CD4-positive, alpha-beta T cell (primary cell): Measurements from ENCODE around the gene FYCO1. TPM values are rescaled to one million over a fixed set of nuclear protein-coding genes. Genes with fewer than 3 reads are reported as not detected.

Experiments
- ATAC-seq: fragments of 200-7000 bp; cut with Tn5 transposase; one replicate; pipeline ENCODE4 v1.10.0; 2022; ENCODE audit warnings: mild to moderate bottlenecking; ENCODE audit not compliant: poor library complexity
- CTCF ChIA-PET: fragments of 350-600 bp; sonication (Branson Sonifier 250); formaldehyde crosslinking; loops from one replicate; lab custom pipeline; 2021; ENCODE audit warnings: antibody characterized with exemption, inconsistent platforms; lab: Charles Lee
- POLR2A ChIA-PET: fragments of 350-600 bp; sonication (Branson Sonifier 250); formaldehyde crosslinking; loops from one replicate; lab custom pipeline; 2021; ENCODE audit warnings: antibody characterized with exemption, inconsistent platforms; lab: Charles Lee
- DNase-seq, 14 experiments: peaks; one replicate each; pipeline ENCODE4 v3.0.0-alpha.2; 2013 to 2020; ENCODE audit warnings: mixed read lengths in 2 of 14
- H3K27ac ChIP-seq, 2 donors: one replicate each; pipeline versions ENCODE4 v1.5.1 to v1.7.0; 2013; ENCODE audit warnings: low read length in 2 of 2, low read depth in 1 of 2, mild to moderate bottlenecking in 1 of 2
- H3K27me3 ChIP-seq, 2 experiments: 1 replicate in 1 of 2; 2 replicates in 1 of 2; pipeline versions ENCODE4 v1.6.1 to v1.7.0; 2013; ENCODE audit warnings: low read length in 2 of 2, control low read depth in 1 of 2, mild to moderate bottlenecking in 1 of 2, moderate library complexity in 1 of 2; ENCODE audit not compliant: insufficient read depth in 2 of 2, control insufficient read depth in 1 of 2
- H3K36me3 ChIP-seq: one replicate; pipeline ENCODE4 v1.6.1; 2013; ENCODE audit warnings: low read length, control low read depth; ENCODE audit not compliant: insufficient read depth
- H3K4me1 ChIP-seq: one replicate; pipeline ENCODE4 v1.6.1; 2013; ENCODE audit warnings: low read length, control low read depth; ENCODE audit not compliant: insufficient read depth
- H3K4me3 ChIP-seq: one replicate; pipeline ENCODE4 v1.5.1; 2013; ENCODE audit warnings: mild to moderate bottlenecking, low read length, moderate library complexity
- H3K9me3 ChIP-seq, 2 experiments: 1 replicate in 1 of 2; 2 replicates in 1 of 2; pipeline versions ENCODE4 v1.6.1 to v1.7.0; 2013; ENCODE audit warnings: low read length in 2 of 2, mild to moderate bottlenecking in 2 of 2, control low read depth in 1 of 2, moderate library complexity in 1 of 2; ENCODE audit not compliant: control insufficient read depth in 1 of 2, insufficient read depth in 1 of 2
- H3K27ac Mint-ChIP-seq: one replicate; pipeline ENCODE4 v1.8.0; 2020; ENCODE audit warnings: mixed read lengths
- H3K27me3 Mint-ChIP-seq: one replicate; pipeline ENCODE4 v1.8.0; 2021; ENCODE audit warnings: mixed read lengths
- H3K36me3 Mint-ChIP-seq: one replicate; pipeline ENCODE4 v1.8.0; 2021; ENCODE audit warnings: low read depth, mixed read lengths
- H3K4me1 Mint-ChIP-seq: one replicate; pipeline ENCODE4 v1.8.0; 2021; ENCODE audit warnings: low read depth, mixed read lengths
- H3K4me3 Mint-ChIP-seq: one replicate; pipeline ENCODE4 v1.8.0; 2020; ENCODE audit warnings: mild to moderate bottlenecking, mixed read lengths
- H3K9me3 Mint-ChIP-seq: one replicate; pipeline ENCODE4 v1.8.0; 2020; ENCODE audit warnings: mixed read lengths
- CTCF ChIP-seq: fragments of 200-600 bp; IDR thresholded peaks from one replicate; pipeline ENCODE4 v1.8.0; 2022; ENCODE audit warnings: antibody characterized with exemption, mild to moderate bottlenecking
- intact Hi-C, 2 experiments: fragments of 100-400 bp; cut with DNase I in 1 of 2; cut with micrococcal nuclease in 1 of 2; formaldehyde crosslinking; loops; one replicate each; pipeline versions ENCODE4 v1.15.1 to v1.9.0; 2023 to 2025; cut with DNase I, micrococcal nuclease
- total RNA-seq, 174 experiments: library from RNA in 2 of 174; stranded (reverse) in 2 of 174; gene quantifications; one replicate each; pipeline ENCODE4 v1.2.3 and lab custom pipeline; 2021 to 2026

The FYCO1 gene
- total RNA-seq, 2 experiments from 2014 or later, result 17.4 to 20.1 TPM

- TF ChIP-seq CTCF, result no peak
- Histone ChIP-seq H3K9me3 (no peaks in the 10 kb centered on the region), H3K4me3 (no peak overlapping the region), H3K27ac (no peak overlapping the region), H3K27me3 (no peaks in the 10 kb centered on the region), H3K36me3 (no peaks in the 10 kb centered on the region), H3K4me1 (peaks cover 33% of the 10 kb centered on the region)
- H3K4me1 Mint-ChIP-seq, result peaks cover 40% of the 10 kb centered on the region
- no peaks in the 10 kb centered on the region for H3K27me3 Mint-ChIP-seq
- H3K27ac Mint-ChIP-seq, result peak overlapping the region; percentile 50
- DNase-seq (no peak), ATAC-seq (no peak)
- POLR2A ChIA-PET, result no interaction called here
- CTCF ChIA-PET, result no interaction called here
- no peaks in the 10 kb centered on the region for H3K9me3 Mint-ChIP-seq
- no peak overlapping the region for H3K4me3 Mint-ChIP-seq
- no peaks in the 10 kb centered on the region for H3K36me3 Mint-ChIP-seq
- intact Hi-C loops, result loop anchor here in 1 of 2 experiments (5.0 kb wide), 1 partner anchor 42 kb away; the partner anchor contains the start of gene LZTFL1
These were observed 111.0 kb downstream of the FYCO1 start for GRCh38 chr3:45884368-45885201.

GRCh38 chr3:45881078-45882022, 114.3 kb downstream of the FYCO1 start:
- intact Hi-C loops, result no loop called here
- peaks cover 26% of the 10 kb centered on the region for H3K4me1 ChIP-seq
- Mint-ChIP-seq H3K4me3 (no peak overlapping the region), H3K27ac (peak overlapping the region; percentile 0), H3K9me3 (no peaks in the 10 kb centered on the region), H3K4me1 (peaks cover 31% of the 10 kb centered on the region), H3K27me3 (no peaks in the 10 kb centered on the region), H3K36me3 (no peaks in the 10 kb centered on the region)
- no peak overlapping the region for H3K4me3 ChIP-seq
- ATAC-seq (peak; percentile 90), DNase-seq (peak in 11 of 14 experiments; percentile 15 to 76 (median 29))
- no peaks in the 10 kb centered on the region for H3K27me3 ChIP-seq
- ChIA-PET CTCF (no interaction called here), POLR2A (interaction anchor here (0.8 to 2.4 kb wide), 5 partner anchors 10 to 192 kb away, joined by 3 to 6 read pairs (median 3); partner anchors contain the start of gene SACM1L)
- no peaks in the 10 kb centered on the region for H3K36me3 ChIP-seq
- H3K9me3 ChIP-seq, result no peaks in the 10 kb centered on the region
- no peak overlapping the region for H3K27ac ChIP-seq
- TF ChIP-seq CTCF, result no peak

GRCh38 chr3:45880725-45881077, 114.9 kb downstream of the FYCO1 start:
- no peak for TF ChIP-seq CTCF
- ATAC-seq (no peak), DNase-seq (no peak)
- Mint-ChIP-seq H3K27me3 (no peaks in the 10 kb centered on the region), H3K9me3 (no peaks in the 10 kb centered on the region), H3K27ac (peak overlapping the region; percentile 0), H3K4me1 (peaks cover 25% of the 10 kb centered on the region), H3K4me3 (no peak overlapping the region), H3K36me3 (no peaks in the 10 kb centered on the region)
- ChIA-PET POLR2A (interaction anchor here (1.5 to 2.4 kb wide), 3 partner anchors 10 to 14 kb away, joined by 3 to 6 read pairs (median 4); no protein-coding TSS in a partner anchor), CTCF (no interaction called here)
- no peaks in the 10 kb centered on the region for H3K27me3 ChIP-seq
- H3K36me3 ChIP-seq, result no peaks in the 10 kb centered on the region
- H3K27ac ChIP-seq, result no peak overlapping the region
- H3K4me1 ChIP-seq, result peaks cover 24% of the 10 kb centered on the region
- H3K4me3 ChIP-seq, result no peak overlapping the region
- H3K9me3 ChIP-seq, result no peaks in the 10 kb centered on the region
- intact Hi-C loops, result no loop called here
